GM04503 (cell line): ENCODE results near the gene CDH13.

Experiments used
- DNase-seq: peaks from one replicate; pipeline ENCODE4 v3.0.0-alpha.2; 2012; ENCODE audit warnings: low read depth

Gene CDH13

GRCh38 chr16:83002351-83003334 is 375.9 kb downstream of the CDH13 start:
- no peak for DNase-seq

GRCh38 chr16:83004868-83005652 is 378.3 kb downstream of the CDH13 start:
- DNase-seq: no peak

GRCh38 chr16:83005653-83006160 is 378.9 kb downstream of the CDH13 start:
- no peak for DNase-seq

- no peak for DNase-seq
Measured at GRCh38 chr16:83010776-83011720, 384.3 kb downstream of the CDH13 start.

GRCh38 chr16:83011939-83012338 is 385.2 kb downstream of the CDH13 start:
- DNase-seq: no peak

GRCh38 chr16:83013071-83013470 is 386.3 kb downstream of the CDH13 start:
- DNase-seq: no peak

- DNase-seq: no peak
Measured at GRCh38 chr16:83019963-83020362, 393.2 kb downstream of the CDH13 start.

GRCh38 chr16:83021045-83021444 is 394.3 kb downstream of the CDH13 start:
- DNase-seq: no peak

- no peak for DNase-seq
Measured at GRCh38 chr16:83021746-83022145, 395.0 kb downstream of the CDH13 start.

- no peak for DNase-seq
Measured at GRCh38 chr16:83023011-83023410, 396.2 kb downstream of the CDH13 start.

- DNase-seq: no peak
Measured at GRCh38 chr16:83023640-83024039, 396.9 kb downstream of the CDH13 start.

- DNase-seq: no peak
Measured at GRCh38 chr16:83027973-83028372, 401.2 kb downstream of the CDH13 start.

- no peak for DNase-seq
Measured at GRCh38 chr16:83029467-83029866, 402.7 kb downstream of the CDH13 start.

- no peak for DNase-seq
Measured at GRCh38 chr16:83031524-83031923, 404.8 kb downstream of the CDH13 start.

GRCh38 chr16:83037102-83037501 is 410.3 kb downstream of the CDH13 start:
- no peak for DNase-seq

GRCh38 chr16:83037884-83038283 is 411.1 kb downstream of the CDH13 start:
- no peak for DNase-seq

- no peak for DNase-seq
Measured at GRCh38 chr16:83040174-83040573, 413.4 kb downstream of the CDH13 start.

GRCh38 chr16:83044589-83044988 is 417.8 kb downstream of the CDH13 start:
- no peak for DNase-seq

- no peak for DNase-seq
Measured at GRCh38 chr16:83045790-83046189, 419.0 kb downstream of the CDH13 start.

GRCh38 chr16:83046664-83047063 is 419.9 kb downstream of the CDH13 start:
- DNase-seq: no peak

GRCh38 chr16:83051451-83051850 is 424.7 kb downstream of the CDH13 start:
- DNase-seq: no peak

- no peak for DNase-seq
Measured at GRCh38 chr16:83054283-83054682, 427.5 kb downstream of the CDH13 start.
